Measurements from ENCODE around the gene CERS6.
"Not testable (repeated sequence)": the region's sequence is repeated elsewhere in the genome, so short reads cannot be mapped to it uniquely, and the experiment has no call there.

The CERS6 gene

GRCh38 chr2:168502852-168503251 is 46.8 kb downstream of the CERS6 start:
- not testable (repeated sequence) for DNase-seq

- no peak for DNase-seq
These were observed 47.8 kb downstream of the CERS6 start for GRCh38 chr2:168503901-168504300.

GRCh38 chr2:168504323-168504722 is 48.3 kb downstream of the CERS6 start:
- DNase-seq: no peak

DNA sequence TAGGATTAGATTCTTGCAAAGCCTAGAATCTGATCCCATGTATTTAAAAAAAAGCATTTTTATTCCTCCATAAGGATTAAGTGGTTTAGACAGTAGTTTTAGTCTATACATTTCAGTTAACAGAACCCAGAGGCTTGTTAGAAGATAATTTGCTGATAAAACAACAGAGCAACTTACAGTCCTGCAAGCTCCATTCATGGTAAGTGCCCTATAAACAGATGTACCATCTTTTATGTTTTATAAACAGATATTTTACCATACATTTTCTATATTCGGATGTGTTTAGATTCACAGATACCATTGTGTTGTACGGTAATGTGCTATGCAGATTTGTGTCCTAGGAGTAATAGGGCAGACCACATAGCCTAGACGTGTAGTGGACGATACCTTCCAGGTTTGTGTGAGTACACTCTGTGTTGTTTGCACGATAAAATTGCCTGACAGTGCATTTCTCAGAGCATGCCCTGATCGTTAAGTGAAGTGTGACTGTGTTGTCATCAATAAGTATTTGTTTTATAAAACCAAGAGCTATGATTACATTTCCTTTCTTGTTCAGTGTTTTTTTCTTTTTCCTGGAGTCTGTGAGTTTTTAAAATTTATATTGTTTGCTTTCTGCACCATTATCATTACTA is 54.2 kb downstream of the CERS6 start:
- no peak for DNase-seq

DNA sequence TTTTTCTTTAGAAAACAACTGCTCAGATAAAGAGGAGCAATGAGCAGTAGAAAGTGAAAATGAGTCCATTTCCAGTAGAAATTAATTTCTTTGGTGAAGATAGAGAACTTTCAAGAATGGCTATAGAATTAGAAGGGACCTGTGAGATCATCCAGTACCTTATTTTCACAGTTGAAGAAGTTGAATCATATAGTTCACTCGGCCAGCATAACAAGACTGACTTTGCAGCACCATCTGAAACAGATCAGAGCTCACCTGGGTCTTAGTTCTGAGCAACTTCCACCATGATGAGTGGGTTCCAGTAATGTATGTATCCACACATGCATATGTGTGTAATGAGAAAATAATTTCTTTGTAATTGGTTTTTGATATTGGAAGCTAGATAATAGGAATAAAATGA is 58.6 kb downstream of the CERS6 start:
- DNase-seq: no peak

DNA sequence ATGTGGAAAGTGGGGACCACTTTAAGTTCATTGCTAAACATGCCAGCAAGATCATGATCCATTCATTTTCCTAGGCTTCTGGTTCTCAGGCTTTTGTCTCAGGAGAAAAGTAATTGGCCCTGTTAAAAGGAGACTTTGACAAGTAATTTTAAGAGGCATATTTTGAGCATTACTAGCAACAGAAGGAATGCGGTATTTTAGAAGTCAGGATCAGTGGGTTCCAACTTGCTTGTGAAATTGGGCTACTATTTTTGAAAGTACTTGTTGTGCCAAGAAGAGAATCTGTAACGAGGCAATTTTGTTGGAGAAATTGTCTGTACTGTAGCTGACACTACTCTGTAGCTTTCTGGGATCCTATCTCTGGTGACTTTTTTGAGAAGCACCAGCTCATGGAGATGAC is 59.4 kb downstream of the CERS6 start:
- DNase-seq: no peak

DNA sequence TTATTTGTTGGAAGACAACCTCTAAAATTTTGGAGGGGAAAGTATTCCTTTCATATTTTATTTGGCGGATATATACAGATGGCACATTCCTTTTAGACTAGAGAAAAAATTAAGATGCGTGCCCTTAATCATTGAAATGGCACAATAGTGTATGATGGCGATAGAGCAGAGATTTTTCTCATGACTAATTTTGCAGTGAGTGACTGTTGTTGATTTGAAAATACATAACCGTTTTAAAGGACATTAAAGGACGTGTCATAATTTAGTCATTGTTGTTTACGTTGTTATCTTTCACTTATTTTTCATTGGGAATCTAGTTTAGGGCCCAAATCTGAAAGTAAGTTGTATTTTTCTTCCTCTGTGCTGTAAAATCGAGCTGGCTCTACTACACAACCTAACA is 61.7 kb downstream of the CERS6 start:
- DNase-seq: no peak

DNA sequence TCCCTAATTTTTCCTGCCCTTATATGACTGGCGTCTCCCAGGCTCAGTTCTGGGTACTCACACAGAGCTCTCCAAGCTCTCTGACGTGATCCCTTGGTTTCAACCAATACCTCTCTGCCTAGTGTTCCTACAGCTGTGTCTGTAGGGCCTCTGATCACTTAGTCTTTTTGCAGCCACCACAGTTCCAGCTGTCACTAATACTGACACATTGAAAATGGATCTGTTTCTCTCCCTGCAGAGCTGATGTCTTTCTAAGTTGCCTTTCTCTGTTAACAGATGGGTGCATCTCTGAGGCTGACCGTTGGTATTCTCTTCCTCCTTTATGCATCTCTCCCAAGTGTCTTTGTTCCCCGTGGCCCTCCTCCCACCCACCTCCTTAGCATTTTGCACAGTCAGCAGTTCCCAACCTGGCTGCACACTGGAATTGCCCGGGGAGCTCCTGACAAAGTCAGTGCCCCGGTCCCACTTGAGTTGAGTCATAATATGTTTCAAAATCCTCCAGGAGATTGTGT is 62.5 kb downstream of the CERS6 start:
- DNase-seq: no peak

DNA sequence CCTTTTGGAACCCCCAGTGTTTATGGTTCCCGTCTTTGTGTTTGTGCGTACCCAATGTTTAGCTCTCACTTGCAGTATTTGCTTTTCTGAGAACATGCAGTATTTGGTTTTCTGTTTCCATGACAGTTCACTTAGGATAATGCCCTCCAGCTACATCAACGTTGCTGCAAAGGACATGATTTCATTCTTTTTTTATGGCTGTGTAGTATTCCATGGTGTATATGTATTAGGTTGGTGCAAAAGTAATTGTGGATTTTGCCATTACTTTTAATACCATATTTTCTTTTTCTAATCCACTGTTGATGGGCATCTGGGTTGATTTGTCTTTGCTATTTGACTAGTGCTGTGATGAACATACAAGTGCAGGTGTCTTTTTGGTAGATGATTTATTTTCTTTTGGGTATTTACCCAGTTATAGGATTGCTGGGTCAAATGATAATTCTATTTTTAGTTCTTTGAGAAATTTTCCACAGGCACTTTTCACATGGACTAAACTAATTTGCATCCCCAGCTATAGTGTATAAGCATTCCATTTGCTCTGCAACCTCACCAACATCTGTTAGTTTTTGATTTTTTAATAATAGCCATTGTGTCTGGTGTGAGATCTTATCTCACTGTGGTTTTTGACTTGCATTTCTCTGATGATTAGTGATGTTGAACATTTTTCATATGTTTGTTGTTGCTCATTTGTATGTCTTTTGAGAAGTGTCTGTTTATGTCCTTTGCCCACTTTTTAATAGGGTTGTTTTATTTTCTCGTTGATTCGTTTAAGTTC is 63.6 kb downstream of the CERS6 start:
- DNase-seq: no peak

DNA sequence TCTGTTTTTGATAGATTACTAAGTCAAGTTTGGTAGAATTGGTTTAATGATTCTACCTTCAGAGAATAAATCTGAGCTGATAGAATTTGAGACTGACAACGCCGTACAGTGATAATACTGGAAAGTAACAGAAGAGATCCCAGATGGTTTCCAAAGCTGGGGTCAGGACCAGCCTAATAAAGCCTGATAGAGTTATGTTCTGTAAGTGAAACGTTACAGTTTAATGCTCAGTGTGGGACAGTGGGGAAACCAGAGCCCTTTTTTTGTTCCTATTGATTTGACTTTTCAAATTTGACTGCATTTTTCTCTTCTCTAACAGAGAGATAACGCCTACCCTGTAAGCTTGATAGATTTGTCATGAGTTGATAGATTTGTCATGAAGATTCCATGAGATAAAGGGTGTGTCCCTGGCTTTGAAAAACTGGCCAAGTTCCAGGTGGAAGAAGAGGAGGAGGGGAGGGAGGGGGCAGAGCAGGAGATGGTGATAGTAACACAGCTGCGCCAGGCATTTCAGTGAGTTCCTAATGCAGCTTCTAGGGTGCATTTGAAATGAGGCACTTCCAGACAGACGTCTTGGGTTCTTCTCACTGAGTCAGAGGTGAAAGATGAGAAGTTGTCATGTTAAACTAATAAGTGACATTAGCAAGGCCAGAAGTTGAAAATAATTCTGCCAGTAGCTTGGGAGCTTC is 65.1 kb downstream of the CERS6 start:
- no peak for DNase-seq

GRCh38 chr2:168522446-168522845 is 66.4 kb downstream of the CERS6 start:
- no peak for DNase-seq

GRCh38 chr2:168524005-168524404 is 67.9 kb downstream of the CERS6 start:
- DNase-seq: no peak

DNA sequence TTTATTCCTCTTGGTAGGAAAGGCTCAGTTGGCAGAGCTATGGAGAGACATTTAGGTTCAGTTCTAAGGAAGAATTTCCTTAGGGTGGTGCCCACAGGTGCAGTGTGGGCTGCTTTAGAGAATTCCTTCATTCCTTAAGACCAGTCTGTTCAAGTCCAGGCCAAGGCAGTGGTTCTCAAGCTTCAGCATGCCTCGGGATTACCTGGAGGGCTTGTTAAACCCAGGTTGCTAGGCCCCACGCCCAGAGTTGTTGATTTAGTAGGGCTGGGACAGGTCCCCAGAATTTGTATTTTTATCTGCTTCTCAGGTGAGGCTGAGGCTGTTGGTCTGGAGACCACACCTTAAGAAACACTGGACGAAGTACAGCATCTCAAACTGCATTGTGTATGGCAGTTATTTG is 68.9 kb downstream of the CERS6 start:
- DNase-seq: no peak

DNA sequence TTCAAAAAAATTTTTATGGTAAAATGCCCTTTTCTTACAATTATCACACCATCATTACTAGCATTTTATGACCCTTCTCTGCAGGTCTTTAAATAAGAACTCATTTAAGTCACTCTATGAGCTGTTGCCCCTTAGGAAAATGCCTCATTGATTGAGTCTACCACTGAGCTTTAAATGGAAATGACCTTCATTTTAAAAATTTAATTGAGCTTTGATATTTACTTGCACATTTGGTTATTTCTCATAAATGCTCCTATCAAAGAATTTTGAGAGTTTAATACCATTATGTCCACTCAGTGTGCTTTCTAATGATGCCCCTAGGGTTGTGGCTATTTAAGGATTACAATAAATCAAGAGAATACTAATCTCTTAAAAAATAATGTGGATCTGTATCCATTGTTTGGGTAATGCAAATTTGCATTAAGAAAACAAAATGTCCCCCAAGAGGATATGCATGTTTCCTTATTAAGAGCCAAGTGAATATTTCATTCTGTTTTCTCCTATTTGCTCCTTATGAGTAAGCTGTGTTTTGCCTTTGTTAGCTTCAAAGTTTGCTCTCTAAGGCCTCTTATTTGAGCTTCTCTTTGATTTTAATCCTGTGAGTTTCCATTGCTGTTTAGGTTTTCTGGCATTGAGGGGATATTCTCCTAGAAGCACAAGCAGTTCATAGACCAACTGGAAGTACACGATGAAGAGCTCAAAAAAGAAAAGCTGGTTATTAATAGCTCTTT is 69.8 kb downstream of the CERS6 start:
- DNase-seq: no peak

DNA sequence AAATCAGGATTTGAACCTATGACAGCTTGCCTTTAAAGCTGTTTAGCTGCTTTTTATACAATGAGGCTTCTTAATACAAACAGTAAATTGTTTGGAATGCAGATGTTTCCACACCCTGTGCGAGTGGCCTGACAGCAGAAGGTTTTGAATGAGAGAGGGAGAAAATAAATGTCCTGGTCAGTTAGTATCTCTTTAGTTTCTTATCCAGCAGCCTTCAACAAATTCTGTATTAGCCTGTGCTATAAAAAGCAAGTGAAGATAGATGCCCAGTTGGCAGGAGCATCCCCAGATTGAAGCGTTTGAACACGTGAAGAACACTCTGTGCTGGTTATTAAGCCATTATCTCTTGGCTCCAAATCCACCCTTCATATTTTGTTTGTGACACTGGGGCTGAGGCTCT is 70.6 kb downstream of the CERS6 start:
- DNase-seq: no peak

- no peak for DNase-seq
These were observed 71.9 kb downstream of the CERS6 start for GRCh38 chr2:168528016-168528415.

GRCh38 chr2:168528469-168528868 is 72.4 kb downstream of the CERS6 start:
- DNase-seq: no peak

- DNase-seq: no peak
These were observed 73.2 kb downstream of the CERS6 start for GRCh38 chr2:168529054-168529833.

DNA sequence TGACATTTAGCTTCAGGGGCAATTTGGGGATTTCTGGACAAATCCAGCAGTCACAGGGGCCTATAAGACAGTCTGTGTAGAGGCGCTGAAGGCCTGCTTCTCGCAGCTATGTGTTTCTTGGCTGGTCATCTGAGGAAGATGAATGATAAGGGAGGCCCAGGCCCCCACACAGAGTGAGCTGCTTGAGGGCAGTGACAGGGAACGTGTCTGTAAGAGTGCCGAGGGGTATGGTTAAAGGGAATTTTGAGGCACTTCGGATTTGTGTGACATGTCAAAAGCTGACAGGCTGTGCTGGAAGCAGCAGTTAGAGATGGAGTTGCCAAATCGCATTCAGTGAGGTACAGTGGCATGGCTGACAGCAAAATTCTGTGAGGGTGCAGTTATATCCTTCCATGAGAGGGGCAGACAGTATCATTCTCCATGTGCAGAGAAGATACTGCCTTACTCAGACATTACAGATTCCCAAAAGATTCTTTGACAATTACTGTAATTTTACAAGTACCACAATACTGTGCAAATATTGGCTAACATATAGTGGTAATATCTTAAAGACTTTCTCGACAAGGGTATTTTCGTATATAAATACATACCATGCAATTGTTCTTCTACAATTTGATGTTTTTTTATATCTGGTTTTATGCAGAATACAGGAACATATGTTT is 74.0 kb downstream of the CERS6 start:
- no peak for DNase-seq

GRCh38 chr2:168530982-168531622 is 75.0 kb downstream of the CERS6 start:
- DNase-seq: no peak

DNA sequence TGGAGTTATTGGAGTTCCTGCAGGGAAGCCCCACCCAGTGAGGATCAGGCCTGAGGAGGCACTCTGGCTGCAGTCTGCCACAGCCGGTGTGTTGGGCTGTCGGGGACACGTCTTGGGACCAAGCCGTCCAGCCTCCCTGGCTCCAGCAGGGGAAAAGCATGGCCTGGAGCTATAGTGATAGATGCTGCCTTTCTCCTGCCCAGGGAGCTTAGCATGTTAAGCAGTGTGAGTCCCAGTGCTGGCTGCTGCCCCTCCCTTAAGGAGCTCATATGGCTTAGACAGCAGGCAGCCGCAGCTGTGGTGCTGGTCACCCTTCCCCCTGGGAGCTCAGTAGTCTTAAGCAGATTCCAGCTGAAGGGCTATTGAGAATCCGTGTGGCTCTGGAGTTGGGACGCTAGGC is 78.9 kb downstream of the CERS6 start:
- no peak for DNase-seq

All from NCI-H1105 treated with DMSO at 0.1 percent for 48 hours (cell line).